ENCODE results near the gene SCARF2.

The SCARF2 gene

GRCh38 chr22:20391222-20391621, 46.4 kb downstream of the SCARF2 start:
- TF ChIP-seq CTCF (IDR thresholded peaks at IDR 0.05; ENCODE audit: low read length), result no peak
- TF ChIP-seq EZH2 (IDR thresholded peaks at IDR 0.05; ENCODE audit: borderline replicate concordance, low read length), result no peak

DNA sequence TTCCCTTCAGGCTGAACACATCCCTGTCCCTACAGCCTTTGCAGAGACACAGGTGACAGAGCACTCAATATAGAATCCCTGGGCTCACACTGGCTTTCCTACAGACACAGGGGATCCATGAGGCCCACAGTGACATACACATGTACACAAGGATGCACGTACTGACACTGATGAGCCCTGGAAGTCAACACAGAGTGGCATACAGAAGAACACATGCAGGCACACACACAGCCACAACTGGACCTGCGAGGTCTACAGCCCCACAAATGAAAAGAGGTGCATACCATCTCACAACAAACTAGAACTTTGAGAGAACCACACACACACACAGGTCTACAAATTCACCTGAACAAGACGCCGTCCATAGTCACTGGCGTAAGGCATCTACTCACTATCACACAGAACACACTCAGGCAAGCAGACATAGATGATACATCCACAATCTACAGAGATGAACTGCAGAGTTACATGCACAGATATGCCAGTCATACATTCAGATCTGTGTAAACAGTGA, 47.2 kb downstream of the SCARF2 start:
- no peaks in the 10 kb centered on the region for H3K79me2 ChIP-seq (ENCODE audit: insufficient read depth, low read length)
- H2AFZ ChIP-seq (ENCODE audit: low read length), result no peak overlapping the region
- no peak overlapping the region for H3K27ac ChIP-seq (ENCODE audit: low read depth, low read length, poor library complexity, severe bottlenecking)

More at GRCh38 chr22:20391222-20391621, 46.4 kb downstream of the SCARF2 start:
- Histone ChIP-seq H3F3A (ENCODE audit: insufficient read depth, low read length) (no peaks in the 10 kb centered on the region), H3K9ac (ENCODE audit: low read length) (no peak overlapping the region), H3K4me3 (ENCODE audit: low read depth, low read length, poor library complexity, severe bottlenecking) (no peak overlapping the region), H3K9me2 (ENCODE audit: low read depth, low read length) (no peaks in the 10 kb centered on the region), H3K36me3 (ENCODE audit: insufficient read depth, low read length) (no peaks in the 10 kb centered on the region), H2AFZ (ENCODE audit: low read length) (no peak overlapping the region), H3K9me3 (ENCODE audit: low read length) (no peaks in the 10 kb centered on the region), H3K27me3 (ENCODE audit: insufficient read depth, low read length) (no peaks in the 10 kb centered on the region; the same call in 1 of the 2 replicates), H4K20me1 (ENCODE audit: insufficient read depth, low read length) (no peaks in the 10 kb centered on the region), H3K27ac (ENCODE audit: low read depth, low read length, poor library complexity, severe bottlenecking) (no peak overlapping the region), H3K4me2 (ENCODE audit: low read length) (no peak overlapping the region), H3K79me2 (ENCODE audit: insufficient read depth, low read length) (no peaks in the 10 kb centered on the region), H3K4me1 (ENCODE audit: insufficient read depth, low read length, severe bottlenecking) (no peaks in the 10 kb centered on the region)

DNA sequence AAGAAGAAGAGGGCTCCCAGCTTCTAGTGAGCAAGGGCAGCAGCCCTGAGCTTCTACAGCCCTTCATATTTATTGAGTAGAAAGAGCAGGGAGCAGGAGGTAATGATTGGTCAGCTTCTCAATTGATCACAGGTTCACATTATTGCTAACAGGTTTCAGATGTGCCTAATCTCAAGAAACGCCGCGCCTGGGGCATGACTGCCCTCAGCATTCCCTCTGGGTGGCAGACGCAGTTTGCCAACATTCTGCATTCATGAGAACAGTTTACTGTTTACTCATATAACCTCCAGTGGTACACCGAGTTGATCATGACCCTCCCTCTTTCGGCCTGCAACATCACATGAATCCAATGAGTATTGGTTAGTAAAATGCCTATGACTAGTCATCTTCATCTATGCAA, 48.3 kb downstream of the SCARF2 start:
- no peaks in the 10 kb centered on the region; the same call in 1 of the 2 replicates for H3K27me3 ChIP-seq (ENCODE audit: insufficient read depth, low read length)
- H4K20me1 ChIP-seq (ENCODE audit: insufficient read depth, low read length), result no peaks in the 10 kb centered on the region
- no peaks in the 10 kb centered on the region for H3K9me2 ChIP-seq (ENCODE audit: low read depth, low read length)
- no peaks in the 10 kb centered on the region for H3F3A ChIP-seq (ENCODE audit: insufficient read depth, low read length)
- H3K4me1 ChIP-seq (ENCODE audit: insufficient read depth, low read length, severe bottlenecking), result no peaks in the 10 kb centered on the region
- H3K9ac ChIP-seq (ENCODE audit: low read length), result no peak overlapping the region
- H3K36me3 ChIP-seq (ENCODE audit: insufficient read depth, low read length), result no peaks in the 10 kb centered on the region
- H3K9me3 ChIP-seq (ENCODE audit: low read length), result no peaks in the 10 kb centered on the region
- H3K79me2 ChIP-seq (ENCODE audit: insufficient read depth, low read length), result no peaks in the 10 kb centered on the region
- no peak overlapping the region for H3K27ac ChIP-seq (ENCODE audit: low read depth, low read length, poor library complexity, severe bottlenecking)
- H3K4me3 ChIP-seq (ENCODE audit: low read depth, low read length, poor library complexity, severe bottlenecking), result no peak overlapping the region
- TF ChIP-seq CTCF (IDR thresholded peaks at IDR 0.05; ENCODE audit: low read length) (no peak), EZH2 (IDR thresholded peaks at IDR 0.05; ENCODE audit: borderline replicate concordance, low read length) (no peak)
- no peak overlapping the region for H2AFZ ChIP-seq (ENCODE audit: low read length)
- no peak overlapping the region for H3K4me2 ChIP-seq (ENCODE audit: low read length)

More for the DNA sequence above, 47.2 kb downstream of the SCARF2 start:
- H3K4me3 ChIP-seq (ENCODE audit: low read depth, low read length, poor library complexity, severe bottlenecking), result no peak overlapping the region
- no peaks in the 10 kb centered on the region for H3K36me3 ChIP-seq (ENCODE audit: insufficient read depth, low read length)
- no peak overlapping the region for H3K9ac ChIP-seq (ENCODE audit: low read length)
- no peak for TF ChIP-seq CTCF (IDR thresholded peaks at IDR 0.05; ENCODE audit: low read length)
- no peak for TF ChIP-seq EZH2 (IDR thresholded peaks at IDR 0.05; ENCODE audit: borderline replicate concordance, low read length)
- H3K4me1 ChIP-seq (ENCODE audit: insufficient read depth, low read length, severe bottlenecking), result no peaks in the 10 kb centered on the region
- H3K9me2 ChIP-seq (ENCODE audit: low read depth, low read length), result no peaks in the 10 kb centered on the region
- H3K9me3 ChIP-seq (ENCODE audit: low read length), result no peaks in the 10 kb centered on the region
- no peaks in the 10 kb centered on the region for H4K20me1 ChIP-seq (ENCODE audit: insufficient read depth, low read length)
- H3K4me2 ChIP-seq (ENCODE audit: low read length), result no peak overlapping the region
- no peaks in the 10 kb centered on the region; the same call in 1 of the 2 replicates for H3K27me3 ChIP-seq (ENCODE audit: insufficient read depth, low read length)
- H3F3A ChIP-seq (ENCODE audit: insufficient read depth, low read length), result no peaks in the 10 kb centered on the region
